GM18498 (cell line): ENCODE measurements around the gene L3MBTL3.

Source experiments
- ATAC-seq: cut with Tn5 transposase; IDR thresholded peaks from one replicate; pipeline ENCODE4 v1.9.1; 2021; ENCODE audit warnings: mild to moderate bottlenecking, moderate library complexity; ENCODE audit not compliant: unreplicated experiment

Gene L3MBTL3

GRCh38 chr6:130018292-130018743 is at the start of gene L3MBTL3:
Gene L3MBTL3, plus strand, starts transcription at chr6:130018581. Its CDS starts 24,119 bp downstream, at chr6:130042700.
- peak; percentile 73 for ATAC-seq

- no peak for ATAC-seq
These were observed 49.3 kb upstream of the L3MBTL3 start for GRCh38 chr6:129969064-129969463.

DNA sequence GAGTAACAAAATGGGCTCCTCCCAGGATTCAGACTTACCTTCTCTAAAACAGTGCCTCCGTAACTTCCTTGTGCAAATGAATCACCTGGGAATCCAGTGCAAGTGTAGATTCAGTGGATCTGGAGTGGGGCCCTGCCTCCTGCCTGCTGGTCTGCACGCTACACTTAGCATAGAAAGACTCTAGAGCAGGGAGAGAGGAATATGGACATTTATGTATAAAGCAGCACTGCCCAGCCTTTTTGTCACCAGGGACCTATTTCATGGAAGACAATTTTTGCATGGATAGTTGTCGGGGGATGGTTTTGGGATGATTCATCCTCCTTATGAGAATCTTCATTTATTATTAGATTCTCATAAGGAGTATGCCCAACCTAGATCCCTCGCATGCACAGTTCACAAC is 42.3 kb upstream of the L3MBTL3 start:
- no peak for ATAC-seq

- ATAC-seq = no peak
These were observed 40.0 kb upstream of the L3MBTL3 start for GRCh38 chr6:129978148-129978916.

- no peak for ATAC-seq
These were observed 37.6 kb upstream of the L3MBTL3 start for GRCh38 chr6:129980821-129981220.

DNA sequence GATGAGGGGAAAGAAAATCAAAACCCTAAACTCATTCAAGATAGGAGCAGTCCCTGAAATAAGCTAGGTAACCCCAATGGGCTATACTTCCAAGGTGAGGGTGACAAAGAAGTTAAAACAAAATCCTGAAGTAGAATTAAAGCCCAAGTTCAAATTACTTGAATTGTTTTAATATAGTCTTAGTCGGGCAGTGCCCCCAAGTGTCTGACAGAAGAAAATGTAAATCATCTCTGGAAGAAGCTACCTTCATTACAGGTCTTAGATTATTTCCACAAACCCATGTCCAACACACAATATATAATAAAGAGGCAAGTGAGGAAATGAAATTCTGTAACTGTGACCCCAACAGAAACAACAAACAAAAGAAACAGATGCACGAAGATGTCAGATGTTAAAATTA is 36.8 kb upstream of the L3MBTL3 start:
- no peak for ATAC-seq

DNA sequence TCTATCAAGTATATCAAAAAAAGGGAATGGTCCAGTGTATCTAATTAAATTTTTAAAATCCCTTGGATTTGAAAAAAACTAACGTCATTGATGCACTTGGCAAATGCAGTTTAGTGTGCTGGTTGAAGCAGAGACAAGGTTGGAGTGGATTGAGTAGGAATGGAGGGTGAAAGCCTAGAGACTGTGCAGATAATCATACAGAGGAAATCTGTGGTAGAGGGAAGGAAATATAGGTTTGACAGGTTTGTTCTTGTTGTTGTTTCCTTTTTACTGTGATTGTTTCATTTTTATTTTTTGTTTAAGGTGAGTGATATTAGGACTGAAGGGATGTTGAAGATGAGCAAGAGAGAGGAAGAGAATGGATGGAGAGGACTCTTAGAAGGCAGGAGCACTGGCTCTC is 29.0 kb upstream of the L3MBTL3 start:
- ATAC-seq = no peak

GRCh38 chr6:129992881-129993280 is 25.5 kb upstream of the L3MBTL3 start:
- ATAC-seq = no peak

DNA sequence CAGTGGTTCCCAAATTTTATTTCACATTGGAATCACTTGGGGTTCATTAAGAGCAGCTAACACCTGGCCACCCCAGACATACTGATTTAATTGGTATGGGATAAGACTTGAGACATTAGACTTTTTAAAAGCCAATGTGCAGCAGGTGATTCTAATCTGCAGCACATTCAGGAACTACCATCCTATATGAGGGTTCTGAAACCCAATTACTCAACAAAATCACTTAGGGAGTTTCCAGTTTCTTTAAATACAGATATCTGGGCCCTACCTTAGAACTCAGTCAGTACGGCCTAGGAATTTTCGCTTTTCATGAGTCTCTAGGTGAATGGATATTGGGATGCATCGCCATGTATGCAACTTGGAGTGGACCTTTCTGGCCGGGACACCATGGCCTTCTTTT is 24.0 kb upstream of the L3MBTL3 start:
- ATAC-seq = no peak

DNA sequence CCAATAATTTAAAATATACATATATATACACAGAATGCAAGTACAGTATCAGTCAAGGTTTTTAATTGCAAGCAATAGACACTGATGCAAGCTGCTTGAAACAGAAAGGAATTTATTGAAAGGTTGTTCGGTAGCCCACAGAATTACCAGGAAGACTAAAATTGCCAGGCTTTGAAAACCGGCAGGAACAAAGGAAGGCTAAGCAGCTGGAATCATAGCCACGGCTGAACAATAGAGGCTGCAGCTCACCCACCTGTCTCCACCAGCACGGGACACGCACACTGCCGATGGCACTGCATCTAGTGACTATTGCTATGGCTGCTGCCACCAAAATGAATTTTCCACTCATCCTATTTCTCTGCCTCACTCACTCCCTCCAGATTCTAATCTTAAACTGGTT is 22.0 kb upstream of the L3MBTL3 start:
- ATAC-seq = no peak

- no peak for ATAC-seq
These were observed 17.6 kb upstream of the L3MBTL3 start for GRCh38 chr6:130000526-130001421.

GRCh38 chr6:130008236-130008873 is 10.0 kb upstream of the L3MBTL3 start:
- no peak for ATAC-seq

DNA sequence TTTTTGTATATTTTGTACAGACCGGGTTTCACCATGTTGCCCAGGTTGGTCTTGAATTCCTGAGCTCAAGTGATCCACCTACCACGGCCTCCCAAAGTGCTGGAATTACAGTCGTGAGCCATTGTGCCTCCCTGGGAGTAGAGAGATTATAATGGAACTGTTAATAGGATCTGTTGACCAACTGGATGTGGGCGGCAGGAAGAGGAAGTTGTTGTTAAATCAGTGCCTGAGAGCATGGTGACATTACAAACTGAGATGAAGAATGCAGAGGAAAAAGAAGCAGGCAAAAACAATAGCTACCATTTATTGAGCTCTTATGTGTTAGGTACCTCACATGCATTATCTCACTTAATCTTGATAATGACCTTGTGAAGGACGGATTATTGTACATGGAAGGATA is 9.2 kb upstream of the L3MBTL3 start:
- ATAC-seq = no peak

DNA sequence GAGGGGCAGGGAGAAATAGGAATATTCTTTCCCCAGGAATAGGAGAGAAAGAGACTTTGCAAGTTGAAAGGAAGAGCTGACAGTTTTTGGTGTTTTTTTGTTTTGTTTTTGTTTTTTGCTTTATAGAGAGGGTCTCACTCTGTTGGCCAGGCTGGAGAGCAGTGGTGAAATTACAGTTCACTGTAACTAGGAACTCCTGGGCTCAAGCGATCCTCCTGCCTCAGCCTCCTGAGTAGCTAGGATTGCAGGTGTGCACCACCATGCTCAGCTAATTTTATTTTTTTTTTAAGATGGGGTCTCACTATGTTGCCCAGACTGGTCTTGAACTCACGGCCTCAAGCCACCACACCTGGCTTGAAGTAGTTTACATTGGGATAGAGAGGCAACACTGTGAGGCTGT is 8.0 kb upstream of the L3MBTL3 start:
- ATAC-seq = no peak

DNA sequence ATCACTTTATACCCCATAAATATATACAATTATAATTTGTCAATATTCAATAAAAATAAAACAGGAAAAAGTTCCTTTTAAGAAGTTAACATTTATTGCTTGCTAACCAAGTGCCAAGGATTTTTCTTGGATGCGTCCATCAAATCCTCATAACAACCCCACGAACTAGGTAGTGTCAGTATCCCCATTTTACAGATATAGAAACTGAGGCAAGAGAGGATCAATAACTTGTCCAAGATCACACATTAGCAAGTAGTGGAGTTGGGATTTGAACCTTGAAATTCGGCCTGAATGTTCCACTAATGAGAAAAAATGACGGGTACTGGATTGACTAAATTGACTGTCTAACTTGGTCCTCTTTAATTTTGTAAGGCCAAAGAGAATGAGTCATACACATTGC is 5.7 kb upstream of the L3MBTL3 start:
- no peak for ATAC-seq

DNA sequence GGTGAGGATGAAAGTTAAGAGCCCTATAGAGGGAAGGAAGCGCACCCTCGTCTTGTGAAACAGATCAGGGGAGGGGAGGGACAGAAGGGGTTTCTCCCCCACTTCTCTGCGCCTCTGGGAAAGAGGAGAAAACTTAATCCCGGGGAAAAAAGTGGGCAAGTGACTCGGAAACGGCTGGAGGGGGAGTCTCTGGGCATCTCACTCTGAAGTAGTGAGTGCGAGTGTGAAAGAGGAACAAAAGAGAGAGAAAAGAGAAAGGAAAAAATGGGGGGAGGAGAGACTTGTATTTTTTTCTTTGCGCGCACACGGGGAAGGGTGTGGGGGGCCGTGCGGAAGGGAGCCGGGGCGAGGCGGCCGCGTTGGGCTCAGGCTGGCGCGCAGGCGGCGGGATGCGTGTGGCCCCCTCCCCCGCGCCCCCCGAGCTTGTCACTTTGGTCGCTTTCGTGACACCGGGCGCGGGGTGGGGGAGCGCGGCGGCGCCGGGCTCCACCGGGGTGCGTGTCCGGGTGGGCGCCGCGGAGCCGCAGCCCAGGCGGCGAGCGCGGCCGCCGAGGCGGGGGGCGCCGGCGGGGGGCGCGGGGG is 454 bp downstream of the L3MBTL3 start:
- ATAC-seq = peak; percentile 32

- peak; percentile 27 for ATAC-seq
These were observed 1.1 kb downstream of the L3MBTL3 start for GRCh38 chr6:130019326-130020072.

DNA sequence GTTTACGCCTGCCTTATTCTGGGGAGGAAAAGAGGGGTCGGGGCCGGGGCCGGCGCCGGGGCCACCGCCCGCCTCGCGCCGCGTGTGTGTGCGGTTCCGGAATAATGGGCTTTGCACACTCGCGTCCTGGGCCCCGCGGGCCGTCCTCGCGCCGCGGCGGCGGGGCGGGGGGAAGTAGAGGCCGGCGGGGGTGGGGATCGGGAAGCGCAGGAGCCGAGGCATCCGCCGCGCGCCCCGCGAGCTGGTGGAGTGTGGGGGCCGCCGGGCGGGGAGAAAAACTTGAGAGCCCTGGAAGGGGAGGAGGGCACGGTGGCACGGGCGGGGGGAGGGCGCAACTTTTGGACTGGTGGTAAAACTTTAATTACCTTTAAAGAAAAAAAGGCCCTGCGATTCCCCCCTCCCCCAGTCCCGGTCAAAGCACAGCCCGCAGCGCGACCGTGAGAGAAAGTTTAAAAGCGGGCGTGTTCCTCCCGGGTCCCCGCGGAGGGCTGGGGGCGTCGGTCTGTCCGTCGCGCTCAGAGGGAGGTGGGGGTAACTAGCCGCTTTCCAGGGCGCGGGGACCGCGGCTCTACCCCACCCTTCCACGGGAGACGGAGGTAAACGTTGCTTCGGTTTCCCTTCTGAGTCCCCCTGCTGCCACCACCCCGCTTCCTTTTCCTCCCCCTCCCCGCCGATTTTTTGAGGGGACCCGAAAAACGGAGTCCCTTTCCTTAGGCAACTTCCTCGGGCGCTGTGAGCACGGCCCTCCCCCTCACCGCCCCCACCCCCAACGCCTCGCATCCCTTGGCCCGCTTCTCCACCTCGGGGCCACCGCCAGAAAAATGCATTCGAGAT is 1.9 kb downstream of the L3MBTL3 start:
- no peak for ATAC-seq

DNA sequence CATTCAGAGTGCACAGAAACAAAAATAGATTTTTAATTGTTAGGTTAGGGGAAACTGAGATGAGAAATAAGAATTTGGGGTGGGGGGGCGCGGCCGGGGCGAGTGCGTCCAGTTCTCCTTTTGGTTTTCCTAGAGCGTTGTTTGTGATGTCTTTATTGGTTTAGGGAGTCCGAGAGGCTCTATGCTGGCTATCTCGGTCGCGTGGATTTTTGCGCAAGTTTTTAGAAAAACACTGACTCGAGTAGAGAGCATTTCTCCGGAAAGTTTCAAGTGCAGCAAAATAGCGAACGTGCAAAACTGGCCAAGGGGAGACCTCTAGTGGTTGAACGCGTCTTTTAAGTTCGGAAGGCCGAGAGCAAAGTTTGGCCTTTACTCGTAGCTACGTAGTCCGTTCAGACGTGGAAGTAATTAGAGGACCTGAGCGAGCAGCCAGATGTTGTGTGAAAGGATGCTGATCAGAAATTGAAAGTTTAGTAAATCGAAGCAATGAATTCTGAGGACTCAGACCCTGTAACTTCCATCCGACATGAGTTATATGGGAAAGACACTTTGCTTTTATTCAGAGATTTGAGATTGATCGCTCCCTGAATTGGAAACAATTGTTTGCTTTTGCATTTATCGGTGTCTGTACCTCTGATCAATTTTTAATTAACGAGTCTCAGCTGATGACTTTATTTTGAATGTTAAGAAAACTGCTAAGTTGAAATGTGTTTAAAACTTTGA is 2.7 kb downstream of the L3MBTL3 start:
- peak; percentile 63 for ATAC-seq
